Suppressor macrophage (primary cell): Measurements from ENCODE around the gene DPH1.
"Not testable (repeated sequence)": the region's sequence is repeated elsewhere in the genome, so short reads cannot be mapped to it uniquely, and the experiment has no call there.

Experiments
- DNase-seq, 4 experiments: peaks; one replicate each; pipeline ENCODE4 v3.0.0-alpha.2; 2020 to 2022

DPH1 gene

GRCh38 chr17:2008332-2009126 lies 21.4 kb upstream of the DPH1 start:
- DNase-seq = peak in 2 of 4 experiments; percentile 11 to 15

GRCh38 chr17:2009737-2010136 lies 20.2 kb upstream of the DPH1 start:
- DNase-seq = no peak

GRCh38 chr17:2011411-2012371 lies 18.3 kb upstream of the DPH1 start:
- DNase-seq = peak in 1 of 4 experiments; percentile 10

- DNase-seq = no peak
Measured at GRCh38 chr17:2012499-2012898, 17.5 kb upstream of the DPH1 start.

GRCh38 chr17:2013220-2013993 lies 16.5 kb upstream of the DPH1 start:
- not testable (repeated sequence) for DNase-seq

- no peak for DNase-seq
Measured at GRCh38 chr17:2013994-2014317, 16.0 kb upstream of the DPH1 start.

- DNase-seq = no peak
Measured at GRCh38 chr17:2015314-2015713, 14.6 kb upstream of the DPH1 start.

- DNase-seq = no peak
Measured at GRCh38 chr17:2016494-2016893, 13.5 kb upstream of the DPH1 start.

GRCh38 chr17:2017274-2017941 lies 12.5 kb upstream of the DPH1 start:
- DNase-seq = no peak

- DNase-seq = no peak
Measured at GRCh38 chr17:2018716-2019510, 11.0 kb upstream of the DPH1 start.

- DNase-seq = no peak
Measured at GRCh38 chr17:2019723-2020122, 10.2 kb upstream of the DPH1 start.

GRCh38 chr17:2020721-2021120 lies 9.2 kb upstream of the DPH1 start:
- no peak for DNase-seq

- DNase-seq = no peak
Measured at GRCh38 chr17:2022647-2023240, 7.2 kb upstream of the DPH1 start.

- DNase-seq = peak in 1 of 4 experiments; percentile 14
Measured at GRCh38 chr17:2023256-2023655, 6.7 kb upstream of the DPH1 start.

GRCh38 chr17:2023692-2024571 lies 6.0 kb upstream of the DPH1 start:
- peak; percentile 69 to 79 (median 77) for DNase-seq

GRCh38 chr17:2024572-2025219 lies 5.3 kb upstream of the DPH1 start:
- no peak for DNase-seq

- DNase-seq = peak; percentile 29 to 62 (median 46)
Measured at GRCh38 chr17:2025220-2025621, 4.7 kb upstream of the DPH1 start, which contains the start of gene RTN4RL1. TSS of gene RTN4RL1 (minus strand) at chr17:2025334. CDS start at chr17:2024865, 469 bp downstream.

- DNase-seq = peak; percentile 64 to 82 (median 72)
Measured at GRCh38 chr17:2025622-2026309, 4.2 kb upstream of the DPH1 start.
